ENCODE results near the gene ZNF600.
"Not testable (repeated sequence)": the region's sequence is repeated elsewhere in the genome, so short reads cannot be mapped to it uniquely, and the experiment has no call there.

The ZNF600 gene

DNA sequence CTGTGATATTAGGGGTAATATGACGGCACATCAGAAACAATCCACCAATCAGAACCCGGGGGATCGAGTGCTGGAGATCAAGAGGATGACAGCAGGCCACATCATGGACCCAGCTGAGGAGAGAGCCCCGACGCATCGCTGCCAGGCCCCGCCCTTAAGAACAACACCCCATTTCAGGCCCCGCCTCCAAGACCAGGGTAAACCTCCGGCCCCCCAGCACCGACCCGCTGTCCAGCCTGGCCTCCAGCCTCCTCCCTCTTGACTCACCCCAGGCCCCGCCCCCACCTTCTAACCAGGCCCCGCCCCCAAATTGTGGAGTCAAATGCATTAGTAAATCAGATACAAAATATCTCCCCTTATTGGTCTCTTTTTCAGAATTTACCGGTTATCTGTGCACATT is 47.0 kb downstream of the ZNF600 start:
- TF ChIP-seq, protein P1, sequence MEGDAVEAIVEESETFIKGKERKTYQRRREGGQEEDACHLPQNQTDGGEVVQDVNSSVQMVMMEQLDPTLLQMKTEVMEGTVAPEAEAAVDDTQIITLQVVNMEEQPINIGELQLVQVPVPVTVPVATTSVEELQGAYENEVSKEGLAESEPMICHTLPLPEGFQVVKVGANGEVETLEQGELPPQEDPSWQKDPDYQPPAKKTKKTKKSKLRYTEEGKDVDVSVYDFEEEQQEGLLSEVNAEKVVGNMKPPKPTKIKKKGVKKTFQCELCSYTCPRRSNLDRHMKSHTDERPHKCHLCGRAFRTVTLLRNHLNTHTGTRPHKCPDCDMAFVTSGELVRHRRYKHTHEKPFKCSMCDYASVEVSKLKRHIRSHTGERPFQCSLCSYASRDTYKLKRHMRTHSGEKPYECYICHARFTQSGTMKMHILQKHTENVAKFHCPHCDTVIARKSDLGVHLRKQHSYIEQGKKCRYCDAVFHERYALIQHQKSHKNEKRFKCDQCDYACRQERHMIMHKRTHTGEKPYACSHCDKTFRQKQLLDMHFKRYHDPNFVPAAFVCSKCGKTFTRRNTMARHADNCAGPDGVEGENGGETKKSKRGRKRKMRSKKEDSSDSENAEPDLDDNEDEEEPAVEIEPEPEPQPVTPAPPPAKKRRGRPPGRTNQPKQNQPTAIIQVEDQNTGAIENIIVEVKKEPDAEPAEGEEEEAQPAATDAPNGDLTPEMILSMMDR (IDR thresholded peaks at IDR 0.05; ENCODE audit: insufficient read depth, low read length, poor library complexity, severe bottlenecking) = no peak
- no peaks in the 10 kb centered on the region for H3K27me3 ChIP-seq (replicated peaks; ENCODE audit: control insufficient read depth, insufficient read depth, low read length)
- no peak overlapping the region for H3K4me3 ChIP-seq (replicated peaks; ENCODE audit: low read depth, low read length)
- H3K36me3 ChIP-seq (ENCODE audit: control insufficient read depth, insufficient read depth, low read length) = no peaks in the 10 kb centered on the region
- DNase-seq (ENCODE audit: extremely low read depth, insufficient read length) = no peak

DNA sequence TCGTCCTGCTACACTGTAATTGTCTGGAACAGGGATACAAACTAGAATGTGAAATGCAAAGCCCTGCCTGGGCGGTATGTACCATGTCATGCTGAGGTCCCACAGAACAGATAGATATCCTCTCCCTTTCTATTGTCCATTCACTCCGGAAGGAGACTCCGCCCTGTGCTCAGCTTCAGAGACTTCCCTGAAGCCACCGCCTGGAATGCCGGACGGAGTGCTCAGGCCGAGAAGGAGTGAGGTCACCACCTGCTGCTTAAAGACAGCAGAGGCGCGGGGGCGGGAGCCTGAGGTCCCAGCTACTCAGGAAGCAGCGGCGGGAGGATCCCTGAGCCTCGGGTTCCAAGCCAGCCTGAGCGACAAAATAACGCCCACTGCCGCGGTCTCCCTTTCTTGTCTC is 50.9 kb downstream of the ZNF600 start:
- no peaks in the 10 kb centered on the region for H3K36me3 ChIP-seq (ENCODE audit: control insufficient read depth, insufficient read depth, low read length)
- TF ChIP-seq, protein P1 (IDR thresholded peaks at IDR 0.05; ENCODE audit: insufficient read depth, low read length, poor library complexity, severe bottlenecking) = no peak
- DNase-seq (ENCODE audit: extremely low read depth, insufficient read length) = no peak
- no peaks in the 10 kb centered on the region for H3K27me3 ChIP-seq (replicated peaks; ENCODE audit: control insufficient read depth, insufficient read depth, low read length)
- no peak overlapping the region for H3K4me3 ChIP-seq (replicated peaks; ENCODE audit: low read depth, low read length)

DNA sequence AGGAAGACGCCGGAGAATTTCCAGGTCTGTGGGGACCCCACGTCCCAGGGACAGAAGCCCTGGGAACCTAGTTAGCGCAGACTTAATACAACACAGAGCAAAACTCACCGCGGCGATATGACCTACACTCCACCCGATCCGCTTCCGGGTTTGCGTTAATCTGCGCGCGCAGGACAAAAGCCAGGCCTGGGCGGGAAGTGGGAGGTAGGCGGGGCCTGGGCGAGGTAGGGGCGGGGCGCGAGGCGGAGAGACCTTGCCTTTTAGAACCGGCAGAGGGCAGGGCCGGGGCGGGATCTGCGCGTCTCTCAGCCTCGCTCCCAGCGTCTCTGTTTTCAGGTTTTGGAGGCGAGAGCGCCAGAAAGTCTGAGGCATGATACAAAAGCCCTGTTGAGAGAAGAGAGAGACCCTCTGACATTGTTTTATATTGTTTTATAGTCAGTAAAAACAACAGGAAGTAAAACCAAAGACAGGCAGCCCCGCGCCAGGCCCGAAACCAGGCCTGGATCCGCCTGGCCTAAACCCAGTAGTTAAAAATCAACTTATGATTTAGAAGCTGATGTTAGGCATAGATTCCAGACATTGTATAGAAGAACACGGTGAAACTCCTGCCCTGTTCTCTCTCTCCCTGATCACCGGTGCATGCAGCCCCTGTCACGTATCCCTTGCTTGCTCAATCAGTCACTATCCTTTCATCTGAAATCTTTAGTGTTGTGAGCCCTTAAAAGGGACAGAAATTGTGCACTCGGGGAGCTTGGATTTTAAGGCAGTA is 51.5 kb downstream of the ZNF600 start, which contains the start of gene ZNF611:
TSS of gene ZNF611 (minus strand) at position 152 of the 769 bp plus-strand sequence. CDS start 19,150 bp downstream, outside the sequence.
- H3K27me3 ChIP-seq (replicated peaks; ENCODE audit: control insufficient read depth, insufficient read depth, low read length) = no peaks in the 10 kb centered on the region

DNA sequence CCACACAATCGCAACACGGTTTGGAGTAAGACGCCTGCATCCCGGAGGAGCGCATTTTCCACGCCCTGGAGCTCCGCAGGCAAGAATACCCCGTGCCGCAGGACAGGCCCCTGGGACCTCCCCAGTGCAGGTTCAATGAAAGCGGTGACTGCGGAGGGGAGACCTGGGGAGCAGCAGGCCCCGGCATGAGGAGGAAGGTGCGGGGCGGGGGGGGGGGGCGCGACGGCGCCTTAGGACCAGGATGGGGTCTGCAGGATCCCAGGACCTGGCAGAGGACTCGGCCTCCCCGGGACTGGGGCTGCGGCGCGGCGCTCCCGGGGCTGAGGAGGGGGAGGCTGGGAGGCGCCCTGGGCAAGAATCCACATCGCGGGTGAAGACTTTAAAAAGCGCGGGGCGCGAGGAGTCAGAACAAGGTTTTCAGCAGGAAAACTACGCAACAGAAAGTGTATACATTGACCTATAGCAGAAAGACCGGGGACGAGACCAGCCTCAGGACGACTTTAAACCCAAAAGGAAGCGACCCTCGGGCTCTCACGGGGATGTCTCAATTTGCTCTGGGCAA is 52.2 kb downstream of the ZNF600 start:
- H3K36me3 ChIP-seq (ENCODE audit: control insufficient read depth, insufficient read depth, low read length) = no peaks in the 10 kb centered on the region
- H3K27me3 ChIP-seq (replicated peaks; ENCODE audit: control insufficient read depth, insufficient read depth, low read length) = no peaks in the 10 kb centered on the region
- no peak for DNase-seq (ENCODE audit: extremely low read depth, insufficient read length)
- TF ChIP-seq, protein P1 (IDR thresholded peaks at IDR 0.05; ENCODE audit: insufficient read depth, low read length, poor library complexity, severe bottlenecking) = no peak
- H3K4me3 ChIP-seq (replicated peaks; ENCODE audit: low read depth, low read length) = peak overlapping the region; percentile 83

More for the DNA sequence above, 51.5 kb downstream of the ZNF600 start, which contains the start of gene ZNF611:
- peak within 1 kb of the TSS; percentile 83 for H3K4me3 ChIP-seq (replicated peaks; ENCODE audit: low read depth, low read length)
- H3K36me3 ChIP-seq (ENCODE audit: control insufficient read depth, insufficient read depth, low read length) = no peaks in the 10 kb centered on the region
- peak; percentile 96 for DNase-seq (ENCODE audit: extremely low read depth, insufficient read length)
- TF ChIP-seq, protein P1 (IDR thresholded peaks at IDR 0.05; ENCODE audit: insufficient read depth, low read length, poor library complexity, severe bottlenecking) = peak; percentile 70

DNA sequence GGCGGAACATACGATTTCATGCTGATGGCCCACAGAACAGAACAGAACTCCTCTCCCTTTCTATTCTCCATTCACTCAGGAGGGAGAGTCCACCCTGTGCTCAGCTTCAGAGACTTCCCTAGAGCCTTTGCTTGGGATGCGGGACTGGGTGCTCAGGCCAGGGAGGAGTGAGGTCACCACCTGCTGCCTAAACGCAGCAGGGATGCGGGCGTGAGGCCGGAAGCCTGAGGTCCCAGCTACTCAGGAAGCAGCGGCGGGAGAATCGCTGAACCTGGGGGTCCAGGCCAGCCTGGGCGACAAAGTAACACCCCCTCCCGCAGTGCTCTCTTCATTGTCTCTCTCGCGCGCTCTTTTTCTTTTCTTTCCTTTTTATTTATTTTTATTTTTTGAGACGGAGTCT is 60.5 kb downstream of the ZNF600 start:
- not testable (repeated sequence) for H3K27me3 ChIP-seq (replicated peaks; ENCODE audit: control insufficient read depth, insufficient read depth, low read length); H3K36me3 ChIP-seq (ENCODE audit: control insufficient read depth, insufficient read depth, low read length); H3K4me3 ChIP-seq (replicated peaks; ENCODE audit: low read depth, low read length); DNase-seq (ENCODE audit: extremely low read depth, insufficient read length)

DNA sequence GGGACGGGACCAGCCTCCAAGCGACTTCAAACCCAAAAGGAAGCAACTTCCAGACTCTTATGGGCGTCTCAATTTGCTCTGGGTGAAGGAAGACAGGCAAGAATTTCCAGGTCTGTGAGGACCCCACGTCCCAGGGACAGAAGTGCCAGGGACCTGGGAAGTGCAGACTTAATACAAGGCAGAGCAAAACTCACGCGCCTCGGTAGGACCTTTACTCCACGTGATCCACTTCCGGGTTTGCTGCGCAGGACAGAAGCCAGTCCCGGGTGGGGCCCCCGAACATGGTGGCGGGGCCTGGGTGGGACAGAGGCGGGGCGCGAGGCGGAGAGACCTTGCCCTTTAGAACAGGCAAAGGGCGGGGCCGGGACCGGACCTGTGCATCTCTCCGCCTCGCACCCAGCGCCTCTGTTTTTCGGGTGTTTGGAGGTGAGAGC is 61.0 kb downstream of the ZNF600 start:
- H3K27me3 ChIP-seq (replicated peaks; ENCODE audit: control insufficient read depth, insufficient read depth, low read length) = no peaks in the 10 kb centered on the region
- TF ChIP-seq, protein P1 (IDR thresholded peaks at IDR 0.05; ENCODE audit: insufficient read depth, low read length, poor library complexity, severe bottlenecking) = no peak
- DNase-seq (ENCODE audit: extremely low read depth, insufficient read length) = no peak
- H3K4me3 ChIP-seq (replicated peaks; ENCODE audit: low read depth, low read length) = no peak overlapping the region
- peaks cover 6% of the 10 kb centered on the region for H3K36me3 ChIP-seq (ENCODE audit: control insufficient read depth, insufficient read depth, low read length)
